Stimulated activated CD8-positive, alpha-beta memory T cell treated with anti-CD3 and anti-CD28 coated beads, Interleukin-7, amount 100 ng/mL, for 48 hours (primary cell): ENCODE results near the gene IMMP2L.

Experiments
- DNase-seq, 2 donors: peaks; one replicate each; pipeline ENCODE4 v3.0.0-alpha.2; 2020; ENCODE audit warnings: low read depth in 1 of 2; ENCODE audit errors: extremely low read depth in 1 of 2

The IMMP2L gene

DNA sequence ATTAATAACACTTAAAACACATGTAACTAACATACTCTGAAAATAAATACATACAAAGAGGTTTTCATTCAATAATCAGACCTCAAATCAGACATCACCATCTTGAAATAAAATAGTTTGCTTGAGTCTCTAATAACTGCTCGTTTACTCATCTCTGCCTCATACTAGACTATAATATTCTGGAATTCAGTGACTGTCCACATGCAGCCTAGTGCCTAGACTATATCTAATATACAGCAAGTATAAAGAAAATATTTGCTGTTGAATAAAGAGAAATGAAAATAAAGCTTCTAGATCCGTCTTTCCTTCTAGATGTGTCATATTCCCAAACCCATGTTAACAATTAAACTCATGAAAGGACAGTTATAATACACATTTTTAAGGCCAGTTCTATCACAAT, 707.6 kb downstream of the IMMP2L start:
- DNase-seq: no peak

DNA sequence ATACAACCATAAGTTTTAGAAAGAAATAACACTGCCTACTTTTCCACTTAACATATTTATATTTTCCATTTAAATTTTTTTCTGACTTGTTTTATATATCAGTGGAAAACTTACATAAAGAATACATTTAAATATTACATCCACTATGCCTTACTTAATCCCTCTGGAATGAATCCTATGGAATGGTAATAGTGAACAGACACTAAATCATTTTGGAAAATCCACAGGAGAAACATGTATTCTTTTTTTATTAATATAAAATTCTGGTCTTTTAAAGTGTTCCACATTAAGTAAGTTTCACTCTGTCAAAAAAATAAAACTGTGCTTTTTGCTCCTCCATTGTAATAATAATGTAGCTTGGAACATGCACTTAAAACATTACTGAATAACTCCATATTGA, 708.1 kb downstream of the IMMP2L start:
- DNase-seq: no peak

DNA sequence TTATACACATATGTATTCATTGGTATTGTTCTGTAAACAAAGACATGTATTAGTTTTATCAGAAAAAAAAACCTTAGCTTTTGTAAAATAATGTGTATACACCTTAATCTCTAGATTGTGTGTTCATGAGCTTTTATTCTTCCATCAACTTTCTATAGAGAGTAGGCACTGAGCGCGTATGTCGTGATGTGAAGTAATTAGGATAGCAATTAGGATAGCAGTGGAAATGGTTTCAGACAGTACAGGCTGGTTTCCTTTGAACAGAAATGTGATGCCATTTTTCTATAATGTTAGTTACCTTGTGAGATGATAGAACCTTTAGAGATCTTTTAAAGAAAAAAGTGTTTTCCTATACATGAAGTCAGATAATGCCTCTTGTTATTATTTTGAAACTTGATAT, 709.0 kb downstream of the IMMP2L start:
- DNase-seq: no peak

DNA sequence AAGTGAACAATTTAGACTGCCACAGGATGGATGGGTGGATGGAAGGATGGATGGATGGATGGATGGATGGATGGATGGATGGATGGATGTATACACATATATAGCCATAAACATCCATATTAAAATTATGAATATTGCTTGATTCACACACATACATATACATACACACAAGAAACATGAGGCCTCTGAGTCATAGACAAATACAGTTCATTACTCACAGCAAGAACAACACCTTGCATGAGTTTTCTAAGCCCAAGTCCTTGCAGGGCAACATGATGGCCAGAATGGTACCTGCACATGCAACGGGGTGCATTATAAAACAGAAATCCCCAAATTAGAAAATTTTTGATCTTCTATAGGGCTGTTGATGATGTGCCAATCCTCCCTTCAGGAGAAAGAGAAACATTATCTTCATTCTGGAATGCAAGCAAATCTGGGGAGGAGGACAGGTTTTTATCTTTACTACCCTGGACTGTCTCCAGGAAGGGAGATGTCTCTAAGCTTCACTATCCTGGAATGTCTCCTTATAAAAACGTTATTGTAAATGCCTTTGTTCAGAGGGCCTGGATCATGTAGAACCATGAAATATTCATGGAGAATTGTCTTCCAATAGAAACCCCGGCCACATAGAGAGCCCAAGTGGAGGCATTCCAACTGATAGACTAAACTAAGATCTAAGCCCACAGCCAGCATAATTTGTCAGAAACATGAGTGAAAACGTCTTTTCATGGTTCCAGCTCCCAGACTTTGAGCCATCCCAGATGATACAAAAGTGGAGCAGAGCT, 709.9 kb downstream of the IMMP2L start:
- DNase-seq: no peak

DNA sequence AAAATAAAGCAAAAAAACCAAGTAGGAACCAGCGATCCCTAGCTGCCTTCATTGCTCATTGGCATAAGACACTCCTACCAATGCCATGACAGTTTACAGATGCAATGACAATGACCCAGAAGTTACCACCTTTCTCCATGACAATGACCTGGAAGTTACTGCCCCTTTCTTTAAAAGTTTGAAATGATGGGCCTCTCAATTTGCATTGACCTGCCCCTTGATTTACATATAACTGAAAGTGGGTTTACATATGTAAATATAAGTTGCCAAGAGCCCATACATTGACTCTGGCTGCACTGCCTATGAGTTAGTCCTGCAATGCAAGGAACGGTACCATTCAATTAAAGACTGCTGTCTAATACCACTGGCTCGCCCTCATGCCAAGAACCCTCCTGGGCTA, 712.1 kb downstream of the IMMP2L start:
- no peak for DNase-seq

DNA sequence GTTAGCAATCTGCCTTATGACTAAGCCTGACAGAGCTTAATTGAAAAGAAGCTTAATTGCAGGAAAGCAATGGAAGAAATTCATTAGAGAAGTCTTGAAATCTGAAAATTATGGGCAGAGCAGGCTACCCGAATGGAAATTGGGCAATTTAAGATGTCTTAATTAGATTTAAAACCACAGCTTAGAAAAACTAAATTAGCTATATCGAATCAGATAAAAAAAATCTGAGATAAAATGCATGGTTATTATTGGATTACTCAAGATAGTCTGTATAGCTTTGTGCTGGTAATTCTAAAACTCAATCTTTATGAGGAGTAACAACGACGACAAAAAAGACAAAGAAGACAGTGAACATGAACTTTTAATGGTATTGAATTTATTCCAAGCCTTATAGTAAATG, 719.5 kb downstream of the IMMP2L start:
- DNase-seq: no peak

DNA sequence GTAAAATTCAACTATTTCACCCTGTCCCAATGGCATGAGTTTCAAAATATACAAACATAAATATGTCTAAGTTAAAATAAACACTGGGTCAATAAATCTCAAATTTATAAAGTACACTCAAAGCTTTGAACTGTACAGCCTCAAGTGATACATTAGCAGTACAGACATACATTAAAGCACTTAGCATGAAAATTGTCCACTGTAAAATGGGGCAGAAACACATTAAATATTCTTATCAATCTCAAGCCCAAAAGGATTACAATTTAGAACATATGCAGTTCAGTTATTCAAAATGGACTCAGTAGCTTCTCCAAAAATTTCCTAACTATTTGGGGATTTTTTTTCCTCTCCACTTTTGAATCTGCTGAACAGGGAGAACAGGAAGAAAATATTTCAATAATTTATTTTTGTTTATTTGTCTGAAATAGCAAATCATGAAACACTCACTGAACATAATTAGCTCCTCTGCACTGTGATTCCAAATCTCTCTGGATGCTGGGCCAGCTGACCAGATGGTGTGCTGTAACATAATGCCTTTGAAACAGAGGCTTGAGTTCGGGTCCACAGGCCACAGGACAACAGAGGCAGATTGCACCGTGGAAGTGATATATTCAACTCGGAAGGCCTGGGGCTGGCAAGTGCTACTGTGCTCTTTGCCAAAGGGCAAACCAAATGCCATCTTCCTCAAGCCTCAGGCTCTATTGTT, 720.3 kb downstream of the IMMP2L start:
- no peak for DNase-seq

DNA sequence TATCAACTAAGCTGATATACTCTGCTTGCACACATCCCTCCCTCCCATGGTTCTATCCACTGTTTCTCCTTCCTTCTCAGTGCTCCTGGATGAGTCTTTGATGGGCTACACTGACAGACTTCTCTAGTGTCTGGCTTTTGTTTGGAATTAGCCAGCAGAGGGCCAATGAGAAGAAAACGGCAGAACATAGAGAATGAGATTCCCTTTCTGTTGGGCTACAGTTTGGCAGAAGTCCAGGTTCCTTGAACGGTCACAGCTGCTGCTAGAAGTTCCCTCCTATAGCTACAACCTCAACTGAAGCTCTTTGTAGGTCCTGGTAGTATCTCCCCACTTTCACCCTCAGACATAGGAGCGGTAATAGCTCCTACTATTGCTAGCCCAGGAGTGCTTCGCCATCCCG, 722.4 kb downstream of the IMMP2L start:
- DNase-seq: no peak

DNA sequence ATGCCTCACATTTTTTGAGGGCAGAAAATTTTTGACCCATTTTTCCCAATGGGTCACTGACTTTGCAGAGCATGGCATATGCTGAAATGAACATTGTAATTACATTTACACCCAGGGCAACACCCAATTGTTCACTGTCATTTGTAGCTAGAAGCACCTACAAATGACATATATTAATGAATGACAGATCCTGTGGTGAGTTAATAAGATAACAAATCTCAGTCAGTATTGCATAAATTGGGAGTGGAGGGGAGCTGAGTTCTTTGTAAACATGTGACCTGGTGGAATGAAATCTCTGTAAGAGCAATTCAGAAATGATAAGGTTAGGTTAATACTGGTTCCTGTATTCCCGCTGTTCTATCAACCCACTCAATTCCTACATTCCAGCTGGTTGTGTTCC, 726.4 kb downstream of the IMMP2L start:
- DNase-seq: no peak

DNA sequence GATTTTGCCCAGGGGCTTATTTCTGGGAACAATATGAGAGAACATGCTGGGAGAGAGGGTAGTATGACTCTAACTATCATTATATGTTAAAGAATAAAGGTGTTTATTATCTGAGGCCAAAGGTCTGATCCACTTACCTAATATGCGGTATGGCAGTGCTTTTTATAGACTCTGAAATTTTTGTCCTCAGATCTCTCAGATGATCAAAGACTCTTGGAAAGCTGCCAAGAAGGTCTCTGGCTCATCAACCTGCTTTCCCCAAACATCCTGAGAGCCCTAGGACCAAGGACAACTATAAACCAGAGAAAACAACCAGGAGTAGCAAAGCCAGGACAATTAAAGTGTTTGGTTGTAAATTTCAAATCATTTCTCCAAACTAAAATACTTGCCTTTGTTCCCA, 727.1 kb downstream of the IMMP2L start:
- DNase-seq: no peak

DNA sequence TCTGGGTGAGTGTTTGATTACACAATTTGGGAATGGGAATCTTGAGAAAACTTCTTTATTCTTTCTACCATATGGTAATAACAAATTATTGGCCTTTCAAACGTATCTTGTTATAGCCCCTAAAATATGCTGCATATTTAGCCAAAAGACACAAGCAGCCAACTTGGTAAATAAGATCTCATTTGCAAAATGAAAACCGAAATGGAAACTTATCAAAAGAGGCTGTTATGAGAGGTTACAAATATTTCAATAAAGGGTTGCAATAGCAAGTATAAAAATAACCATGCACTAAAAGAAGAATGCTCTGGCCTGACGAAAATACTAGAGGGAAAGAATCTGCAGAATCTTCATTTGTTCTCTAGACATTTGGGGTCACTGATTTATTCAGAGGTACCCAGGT, 730.9 kb downstream of the IMMP2L start:
- DNase-seq: no peak

DNA sequence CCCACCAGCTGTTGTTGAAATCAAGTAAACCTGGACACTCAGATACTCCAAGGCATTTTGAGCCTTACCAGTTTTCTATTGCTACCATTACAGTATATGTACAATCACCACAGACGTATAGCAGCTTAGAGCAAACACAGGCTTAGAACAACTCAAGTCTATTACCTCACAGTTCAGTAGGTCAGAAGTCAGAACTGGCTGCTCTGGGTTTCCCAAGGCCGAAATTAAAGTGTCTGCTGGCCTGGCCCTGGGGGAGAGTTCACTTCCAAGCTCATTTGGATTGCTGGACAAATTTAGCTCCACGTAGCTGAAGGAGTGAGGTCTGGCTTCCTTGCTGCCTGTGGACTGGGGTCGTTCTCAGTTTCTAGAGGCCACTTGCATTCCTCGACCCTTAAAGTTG, 731.5 kb downstream of the IMMP2L start:
- DNase-seq: no peak

DNA sequence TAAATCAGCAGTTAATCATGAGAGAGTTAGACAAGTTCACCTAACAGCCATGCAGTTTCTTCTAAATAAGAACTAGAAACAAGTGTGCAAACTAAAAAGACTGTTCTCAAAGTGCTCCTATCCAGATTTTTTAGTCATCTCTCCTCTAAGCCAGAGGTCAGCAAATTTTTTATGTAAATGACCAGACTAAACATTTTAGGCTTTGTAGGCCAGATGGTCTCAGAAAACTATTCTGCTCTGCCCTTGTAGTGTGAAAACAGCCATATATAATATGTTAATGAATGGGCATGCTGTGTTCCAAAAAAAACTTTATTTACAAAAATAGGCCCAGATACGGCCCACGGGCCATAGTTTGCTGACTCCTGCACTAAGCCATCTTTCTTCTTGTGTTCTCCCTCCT, 734.4 kb downstream of the IMMP2L start:
- no peak for DNase-seq

DNA sequence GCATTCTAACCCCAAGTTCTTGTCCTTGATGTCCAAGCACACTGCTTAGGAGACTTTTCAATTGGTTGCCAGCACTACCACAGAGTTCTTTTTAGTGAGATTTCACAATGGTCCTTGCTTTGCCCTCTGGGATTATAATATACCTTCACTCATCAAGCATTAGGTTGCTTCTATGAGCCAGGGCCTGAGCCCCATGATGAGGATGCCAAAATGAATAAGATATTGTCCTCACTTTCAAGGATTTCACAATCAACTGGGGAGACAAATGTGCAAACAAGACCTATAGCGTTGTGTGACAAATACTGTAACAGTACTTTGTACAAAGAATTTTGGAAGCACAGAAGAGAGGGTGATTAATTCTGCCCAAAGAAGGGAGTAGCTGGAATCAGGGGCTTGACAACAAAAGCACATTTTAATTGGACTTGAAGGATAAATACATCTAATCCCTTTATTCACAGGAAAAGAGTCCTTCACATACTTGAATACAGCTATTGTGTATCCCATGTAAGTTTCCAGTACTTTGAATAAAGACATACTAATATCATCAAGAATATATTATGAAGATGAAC, 734.9 kb downstream of the IMMP2L start:
- DNase-seq: no peak

DNA sequence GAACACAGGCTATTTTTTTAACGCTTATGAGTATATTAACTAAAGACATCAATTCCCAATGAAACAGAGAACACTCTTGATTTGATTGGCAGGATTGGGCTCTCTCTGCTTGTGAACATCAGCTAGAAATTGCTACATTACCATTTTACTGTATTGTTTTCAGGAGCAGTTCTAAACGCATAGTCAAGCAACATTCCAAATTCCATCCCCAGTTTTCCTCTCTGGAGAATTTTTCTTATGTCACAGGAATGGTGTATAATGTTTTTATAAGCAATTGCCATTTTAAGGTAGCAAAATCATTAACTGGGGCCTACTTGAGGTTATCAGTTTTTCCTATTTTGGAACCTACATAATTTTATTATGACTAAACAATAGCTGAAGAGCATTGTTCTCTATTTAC, 748.3 kb downstream of the IMMP2L start:
- DNase-seq: no peak

DNA sequence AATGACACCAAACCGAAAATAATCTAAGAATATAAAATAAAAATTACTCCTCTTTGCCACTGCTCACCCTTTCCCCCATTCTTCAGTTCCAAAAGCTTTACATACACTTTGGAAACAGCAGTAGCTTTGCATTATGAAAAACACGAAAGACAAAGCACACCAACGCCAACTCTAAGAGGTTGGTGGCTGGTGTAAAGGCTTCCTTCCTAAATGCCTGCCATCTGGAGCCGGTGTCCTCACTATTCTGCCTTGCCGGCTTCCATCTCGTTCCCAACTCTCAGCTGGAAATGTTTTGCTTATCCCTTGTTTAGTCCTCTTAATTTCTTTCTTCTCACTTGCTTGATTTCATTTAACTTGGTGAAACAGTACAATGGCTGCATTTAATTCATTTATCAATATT, 752.5 kb downstream of the IMMP2L start:
- DNase-seq: no peak

DNA sequence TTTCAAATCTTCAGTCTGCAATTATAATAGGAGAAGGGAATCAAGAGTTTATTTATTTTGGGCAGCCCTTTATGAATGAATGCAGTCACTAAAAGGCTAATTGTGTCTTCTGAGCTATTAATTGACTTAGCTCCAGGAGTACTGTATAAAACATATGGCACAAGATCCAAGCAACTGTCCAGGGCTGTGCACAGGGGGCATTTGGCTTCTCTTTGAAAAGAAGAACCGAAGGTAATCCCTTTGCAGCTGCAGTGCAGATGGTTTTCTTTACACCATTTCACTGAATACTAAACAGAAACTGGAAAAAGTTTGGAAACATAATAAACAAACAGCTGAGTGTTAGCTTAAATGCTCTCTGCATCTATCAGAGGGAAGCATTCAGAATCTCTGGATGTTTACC, 753.9 kb downstream of the IMMP2L start:
- DNase-seq: no peak

DNA sequence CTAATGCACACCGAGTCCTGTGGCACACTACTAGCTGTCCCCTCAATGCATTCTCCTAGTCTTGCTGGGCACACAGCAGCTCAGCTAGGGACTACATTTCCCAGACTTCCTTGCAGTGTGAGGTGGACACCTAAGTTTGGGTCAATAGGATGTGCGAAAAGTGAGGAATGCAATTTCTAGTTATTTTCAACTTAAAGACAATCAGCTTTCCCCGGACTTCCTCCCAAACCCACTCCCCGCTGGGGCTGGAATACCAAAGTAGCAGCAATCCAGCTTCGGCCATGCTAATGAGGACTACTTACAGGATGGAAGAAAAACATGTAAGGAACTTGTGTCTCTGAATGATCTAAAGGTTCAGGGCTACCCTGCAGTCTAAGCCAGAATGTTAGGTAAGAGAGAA, 757.8 kb downstream of the IMMP2L start:
- no peak for DNase-seq

DNA sequence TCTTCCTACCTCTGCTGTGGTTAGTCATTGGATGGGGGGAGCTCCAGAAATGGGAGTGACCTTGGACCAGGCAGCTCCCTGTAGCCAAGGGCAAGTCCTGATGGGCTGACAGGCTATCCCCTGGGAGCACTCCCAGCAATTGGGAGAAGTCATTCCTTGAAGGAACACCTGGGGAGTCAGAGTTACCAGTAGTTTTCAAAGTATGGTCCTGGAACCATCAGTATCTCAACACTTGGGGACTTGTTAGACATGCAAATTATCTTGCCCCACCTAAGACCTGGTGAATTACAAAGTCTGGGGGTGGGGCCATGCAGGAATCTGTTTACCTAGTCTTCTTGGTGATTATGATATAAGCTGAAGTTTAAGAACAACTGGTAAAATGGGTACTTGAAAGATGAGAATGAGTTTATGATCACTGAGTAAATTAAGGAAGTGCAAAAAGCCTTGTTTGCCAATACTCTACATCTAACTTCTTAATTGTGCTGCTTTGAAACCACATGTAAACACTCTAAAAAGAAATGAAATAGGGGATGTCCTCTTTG, 758.6 kb downstream of the IMMP2L start:
- no peak for DNase-seq

DNA sequence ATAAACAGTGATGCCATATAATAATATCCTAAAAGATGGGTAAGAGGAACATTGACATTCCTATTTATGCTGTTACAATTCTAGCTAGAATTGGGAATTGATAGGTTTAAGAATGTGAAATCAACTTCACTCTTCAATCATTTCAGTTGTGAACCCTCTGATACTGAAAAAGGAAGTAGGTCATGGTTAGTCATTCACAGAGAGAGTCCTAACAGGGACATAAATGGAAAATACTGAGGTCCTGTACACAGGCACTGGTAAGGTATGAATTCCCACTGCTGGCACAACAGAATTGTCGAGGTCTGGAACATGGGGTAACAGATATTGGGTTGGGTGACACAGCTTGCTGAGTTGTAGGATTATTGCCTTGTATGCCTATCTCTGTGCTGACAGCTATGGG, 760.8 kb downstream of the IMMP2L start:
- no peak for DNase-seq

DNA sequence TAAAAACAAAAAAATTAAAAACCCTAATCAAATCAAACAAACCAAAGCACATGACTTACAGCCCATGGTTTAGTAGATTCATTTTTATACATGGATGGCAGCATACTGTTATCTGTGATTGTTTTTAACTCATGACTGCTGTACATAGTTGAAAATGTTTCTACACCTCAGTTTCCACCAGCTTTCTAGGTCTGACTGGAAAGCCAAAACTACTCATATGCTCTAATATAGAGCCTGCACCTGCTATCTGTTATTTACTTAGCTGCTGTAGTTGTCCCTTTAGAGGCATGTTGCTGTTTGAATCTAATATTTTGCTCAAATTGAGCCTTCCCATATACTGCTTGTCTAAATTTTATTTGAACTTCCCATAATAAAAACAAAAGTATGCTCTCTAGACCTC, 761.3 kb downstream of the IMMP2L start:
- no peak for DNase-seq

DNA sequence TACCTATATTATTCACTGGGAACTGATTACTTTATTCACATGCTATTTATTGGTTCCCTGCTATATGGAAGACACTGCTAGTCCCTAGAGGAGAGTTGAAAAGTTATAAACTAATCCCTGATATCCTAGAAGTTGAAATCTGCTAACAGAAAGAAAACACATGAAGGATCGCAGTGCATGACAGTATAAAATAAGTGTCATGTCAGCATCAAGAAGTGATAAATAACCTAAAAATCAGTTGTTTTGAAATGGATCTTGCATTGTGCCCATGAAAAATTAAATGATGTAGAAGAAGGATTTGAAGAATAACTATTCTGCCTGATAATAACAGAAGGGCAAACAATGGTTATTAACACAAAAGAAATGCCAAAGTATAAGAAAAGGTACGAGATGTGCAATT, 764.6 kb downstream of the IMMP2L start:
- DNase-seq: no peak
